Left ventricle myocardium superior (tissue), 1 donor: ENCODE measurements around the gene SMARCB1. TPM values are rescaled to one million over a fixed set of nuclear protein-coding genes. Genes with fewer than 3 reads are reported as not detected.
A peak's percentile ranks its signal among the peaks of the same experiment; 100 is the strongest.

Experiments
- ATAC-seq: fragments of 200-7000 bp; cut with Tn5 transposase; one replicate; pipeline ENCODE4 v1.9.1; 2020; ENCODE audit warnings: mild to moderate bottlenecking, moderate library complexity
- DNase-seq: peaks from one replicate; pipeline ENCODE4 v3.0.0-alpha.2; 2020
- intact Hi-C: fragments of 100-400 bp; cut with micrococcal nuclease; formaldehyde crosslinking; loops from one replicate; pipeline ENCODE4 v1.11.0; 2022
- long read RNA-seq: library from polyadenylated mRNA; unstranded; transcript quantifications from one replicate; pipeline ENCODE4 v2.0.0, GENCODE V29; 2021
- total RNA-seq: library from RNA; stranded (reverse); fragmentation: NEBNext Ultra II Directional; extraction: Animal tissue kit (Norgen Biotek cat#: 25700); gene quantifications from one replicate; pipeline ENCODE4 v1.2.1, GENCODE V29; 2021
- donor health status: DM: no; HTN: yes; CAD: no; lungs with severe emphysema.

The SMARCB1 gene
- total RNA-seq, result 48.5 TPM
- long read RNA-seq, full-length matches to known transcripts, result 174 of 188 reads
- long read RNA-seq, partial matches to known transcripts, result 2 of 188 reads
- long read RNA-seq, other reads (novel, unspliced or antisense), result 12 of 188 reads

DNA sequence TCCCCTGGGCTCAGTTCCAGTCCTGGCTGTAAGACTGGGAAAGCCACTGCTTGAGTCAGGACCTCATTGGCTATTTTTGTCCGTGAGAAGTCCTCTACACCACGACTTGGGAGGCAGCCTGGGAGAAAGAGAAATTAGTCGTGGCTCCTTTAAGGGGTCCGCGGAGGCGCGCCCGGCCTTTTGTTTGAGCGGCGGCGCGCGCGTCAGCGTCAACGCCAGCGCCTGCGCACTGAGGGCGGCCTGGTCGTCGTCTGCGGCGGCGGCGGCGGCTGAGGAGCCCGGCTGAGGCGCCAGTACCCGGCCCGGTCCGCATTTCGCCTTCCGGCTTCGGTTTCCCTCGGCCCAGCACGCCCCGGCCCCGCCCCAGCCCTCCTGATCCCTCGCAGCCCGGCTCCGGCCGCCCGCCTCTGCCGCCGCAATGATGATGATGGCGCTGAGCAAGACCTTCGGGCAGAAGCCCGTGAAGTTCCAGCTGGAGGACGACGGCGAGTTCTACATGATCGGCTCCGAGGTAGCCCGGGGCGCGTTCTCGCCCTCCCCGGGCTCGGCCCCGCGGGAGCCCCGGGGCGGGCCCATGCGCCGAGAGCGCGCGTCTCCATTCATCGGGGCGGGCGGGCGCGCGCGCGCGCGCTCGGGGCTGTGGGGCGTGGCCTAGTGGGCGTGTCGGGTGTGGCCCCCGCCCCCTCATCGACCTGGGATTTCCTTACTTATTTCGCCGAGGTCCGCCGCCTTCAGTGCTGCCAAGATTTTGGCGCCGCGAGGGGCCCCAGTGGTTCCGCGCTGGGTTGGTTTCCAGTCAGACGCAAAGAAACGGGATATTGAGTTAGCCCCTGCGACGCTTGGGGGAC lies at the start of gene SMARCB1:
SMARCB1 (plus strand) TSS at position 215 of the 848 bp plus-strand sequence; CDS start at position 419, 204 bp downstream.
- peak; percentile 97 for DNase-seq
- intact Hi-C loops, result no loop called here
- ATAC-seq, result peak; percentile 94

DNA sequence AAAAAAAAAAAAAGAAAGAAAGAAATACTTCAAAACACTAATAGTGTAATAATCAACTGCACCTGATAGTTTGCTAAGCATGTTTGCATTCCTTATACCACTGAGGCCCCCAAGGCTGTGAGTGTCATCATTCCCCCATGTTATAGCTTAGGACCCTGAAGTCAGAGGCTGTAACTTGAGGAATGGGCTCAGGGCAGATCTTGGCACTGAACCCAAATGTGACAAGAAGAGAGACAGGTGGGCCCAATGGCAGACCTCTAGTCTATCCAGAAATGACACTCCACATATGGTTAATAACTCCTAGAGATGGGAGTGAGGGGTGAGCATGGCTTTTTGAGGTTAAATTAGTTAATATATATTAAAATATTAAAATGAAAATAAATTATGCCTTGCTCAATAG lies 49.1 kb upstream of the SMARCB1 start:
- ATAC-seq, result no peak
- DNase-seq, result no peak
- intact Hi-C loops, result no loop called here

GRCh38 chr22:23742505-23743264 lies 44.1 kb upstream of the SMARCB1 start:
- peak; percentile 93 for ATAC-seq
- intact Hi-C loops, result no loop called here
- peak; percentile 68 for DNase-seq

- DNase-seq, result peak; percentile 71
- intact Hi-C loops, result no loop called here
Measured at GRCh38 chr22:23743303-23743705, 43.5 kb upstream of the SMARCB1 start.

DNA sequence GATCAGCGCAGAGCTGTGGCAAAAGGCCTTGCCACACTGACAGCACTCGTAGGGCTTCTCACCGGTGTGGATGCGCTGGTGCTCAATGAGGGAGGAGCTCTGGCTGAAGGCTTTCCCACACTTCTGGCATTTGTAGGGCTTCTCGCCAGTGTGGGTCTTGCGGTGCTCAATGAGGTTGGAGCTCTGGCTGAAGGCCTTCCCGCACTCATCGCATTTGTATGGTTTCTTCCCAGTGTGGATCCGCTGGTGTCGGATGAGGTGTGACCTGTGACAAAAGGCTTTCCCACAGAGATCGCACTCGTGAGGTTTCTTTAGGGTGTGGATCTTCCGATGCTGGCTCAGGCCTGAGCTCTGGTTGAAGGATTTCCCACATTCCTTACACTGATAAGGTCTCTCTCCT lies 42.8 kb upstream of the SMARCB1 start:
- ATAC-seq, result no peak
- DNase-seq, result no peak
- intact Hi-C loops, result no loop called here

More at GRCh38 chr22:23743303-23743705, 43.5 kb upstream of the SMARCB1 start:
- ATAC-seq, result peak; percentile 50

DNA sequence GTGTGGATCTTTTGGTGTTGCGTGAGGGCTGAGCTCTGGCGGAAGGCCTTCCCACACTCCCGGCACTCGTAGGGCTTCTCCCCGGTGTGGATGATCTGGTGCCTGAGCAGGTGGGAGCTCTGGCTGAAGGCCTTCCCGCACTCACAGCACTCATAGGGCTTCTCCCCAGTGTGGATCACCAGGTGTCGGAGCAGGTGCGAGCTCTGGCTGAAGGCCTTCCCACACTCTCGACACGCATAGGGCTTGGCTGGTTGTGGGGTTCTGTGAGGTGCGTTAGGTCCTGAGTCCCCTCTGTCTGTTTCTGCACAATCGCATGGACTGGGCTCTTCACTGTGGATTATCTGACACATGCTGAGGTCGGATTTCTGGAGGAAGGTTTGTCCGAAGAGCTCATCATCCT lies 42.3 kb upstream of the SMARCB1 start:
- ATAC-seq (no peak), DNase-seq (no peak)
- intact Hi-C loops, result no loop called here

DNA sequence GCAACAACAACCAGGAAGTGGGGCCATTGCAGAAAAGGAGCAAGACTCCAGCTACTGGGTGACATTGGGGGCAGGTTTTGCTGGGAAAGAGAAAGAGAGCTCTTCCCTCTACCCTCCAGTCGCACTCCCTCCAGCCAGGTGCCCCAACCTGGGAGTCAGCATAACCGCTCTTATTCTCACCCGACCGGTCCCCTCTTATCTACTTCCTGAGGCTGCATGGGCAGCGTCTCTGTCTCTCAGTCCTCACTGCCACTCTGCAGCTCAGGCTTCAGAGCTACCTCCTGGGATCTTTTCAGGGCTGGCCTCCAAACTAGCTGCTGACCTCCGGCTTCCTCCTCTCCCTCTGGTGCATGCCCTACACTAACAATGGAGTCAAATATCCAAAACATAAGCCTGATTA lies 41.0 kb upstream of the SMARCB1 start:
- no peak for ATAC-seq
- DNase-seq, result no peak
- intact Hi-C loops, result no loop called here

DNA sequence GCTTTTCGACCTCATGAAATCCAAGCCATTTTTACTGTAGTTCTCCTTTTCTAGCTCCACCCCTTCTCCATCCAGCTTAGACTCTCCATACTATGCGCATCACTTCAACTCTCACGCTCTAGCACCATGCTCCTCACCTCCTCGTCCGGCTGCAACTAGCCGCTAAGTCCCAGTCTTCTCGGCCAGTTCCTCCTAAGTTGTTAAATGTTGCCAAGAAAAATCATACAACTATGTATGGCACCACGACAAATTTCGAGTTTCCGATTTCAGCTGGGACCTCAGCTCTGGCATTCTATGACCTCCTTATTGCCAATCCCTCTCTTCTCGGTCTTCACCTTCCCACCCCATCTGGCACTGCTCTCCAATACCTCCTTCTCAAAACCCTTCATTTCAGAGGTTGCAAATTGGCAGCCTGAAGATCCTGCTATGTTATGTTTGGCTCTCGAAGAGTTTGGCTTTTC lies 36.9 kb upstream of the SMARCB1 start:
- ATAC-seq, result peak; percentile 7
- DNase-seq, result no peak
- intact Hi-C loops, result no loop called here

- no peak for DNase-seq
- no peak for ATAC-seq
- intact Hi-C loops, result no loop called here
Measured at GRCh38 chr22:23750367-23750713, 36.4 kb upstream of the SMARCB1 start.

DNA sequence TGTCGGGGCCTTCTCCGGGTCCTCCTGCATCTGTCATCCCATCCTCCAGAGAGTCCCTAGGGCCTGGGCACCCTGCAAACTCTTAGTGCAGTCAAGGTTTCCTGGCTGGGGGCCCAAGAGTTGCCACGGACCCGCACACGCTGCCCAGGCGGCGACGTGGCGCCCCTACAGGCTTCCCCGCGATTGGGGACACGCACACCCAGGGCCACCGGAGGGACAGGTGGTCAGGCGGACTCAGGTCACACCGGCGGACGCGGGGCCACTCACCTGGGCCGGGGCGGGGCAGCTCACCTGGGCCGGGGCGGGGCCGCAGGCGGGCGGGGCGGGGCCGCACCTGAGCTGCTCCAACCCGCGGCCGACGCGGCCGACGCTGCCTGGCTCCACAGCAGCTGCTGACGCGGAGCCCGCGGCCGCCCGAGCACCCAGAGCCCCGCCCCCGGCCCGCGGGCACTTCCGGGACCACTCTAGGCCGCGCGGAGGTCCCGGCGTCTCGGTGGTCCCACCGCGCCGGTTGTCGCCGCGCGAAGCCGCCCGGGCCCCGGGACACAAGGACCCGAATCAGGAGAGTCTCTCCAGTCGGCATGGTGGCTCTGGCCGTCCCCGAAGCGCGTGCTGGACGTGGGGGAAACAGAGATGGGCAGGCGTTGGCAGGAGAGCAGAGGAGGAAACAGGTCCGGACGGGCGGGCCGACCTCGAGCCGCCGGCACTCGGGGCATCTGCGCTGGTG lies 35.9 kb upstream of the SMARCB1 start, which contains the start of gene ZNF70:
ZNF70 (minus strand) TSS at position 399 of the 727 bp plus-strand sequence. CDS start 5,972 bp downstream, outside the sequence.
- intact Hi-C loops, result no loop called here
- DNase-seq (peak; percentile 94), ATAC-seq (peak; percentile 94)

- no peak for DNase-seq
- ATAC-seq, result peak; percentile 46
- intact Hi-C loops, result no loop called here
Measured at GRCh38 chr22:23751441-23751996, 35.2 kb upstream of the SMARCB1 start.

GRCh38 chr22:23752090-23752691 lies 34.6 kb upstream of the SMARCB1 start:
- ATAC-seq (no peak), DNase-seq (no peak)
- intact Hi-C loops, result no loop called here

DNA sequence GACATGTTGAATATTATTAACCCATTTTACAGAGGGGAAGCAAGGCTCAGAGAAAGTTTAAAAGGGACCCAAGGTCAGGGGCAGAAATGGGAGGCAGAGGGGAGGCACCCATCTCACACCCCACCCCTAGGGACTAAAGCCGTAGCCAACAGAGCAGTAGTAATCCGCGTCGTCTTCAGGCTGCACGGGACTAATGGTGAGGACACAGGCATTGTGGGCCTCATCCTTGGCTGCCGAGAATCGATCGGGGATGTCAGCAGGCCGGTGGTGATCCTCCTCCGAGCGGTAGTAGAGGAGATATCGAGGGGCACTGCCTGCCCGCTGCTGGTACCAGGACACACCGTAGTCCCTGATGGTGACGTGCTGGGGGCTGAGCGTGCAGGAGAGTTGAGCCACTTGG lies 34.0 kb upstream of the SMARCB1 start:
- ATAC-seq, result no peak
- DNase-seq, result no peak
- intact Hi-C loops, result no loop called here

GRCh38 chr22:23753385-23753784 lies 33.4 kb upstream of the SMARCB1 start:
- no peak for DNase-seq

DNA sequence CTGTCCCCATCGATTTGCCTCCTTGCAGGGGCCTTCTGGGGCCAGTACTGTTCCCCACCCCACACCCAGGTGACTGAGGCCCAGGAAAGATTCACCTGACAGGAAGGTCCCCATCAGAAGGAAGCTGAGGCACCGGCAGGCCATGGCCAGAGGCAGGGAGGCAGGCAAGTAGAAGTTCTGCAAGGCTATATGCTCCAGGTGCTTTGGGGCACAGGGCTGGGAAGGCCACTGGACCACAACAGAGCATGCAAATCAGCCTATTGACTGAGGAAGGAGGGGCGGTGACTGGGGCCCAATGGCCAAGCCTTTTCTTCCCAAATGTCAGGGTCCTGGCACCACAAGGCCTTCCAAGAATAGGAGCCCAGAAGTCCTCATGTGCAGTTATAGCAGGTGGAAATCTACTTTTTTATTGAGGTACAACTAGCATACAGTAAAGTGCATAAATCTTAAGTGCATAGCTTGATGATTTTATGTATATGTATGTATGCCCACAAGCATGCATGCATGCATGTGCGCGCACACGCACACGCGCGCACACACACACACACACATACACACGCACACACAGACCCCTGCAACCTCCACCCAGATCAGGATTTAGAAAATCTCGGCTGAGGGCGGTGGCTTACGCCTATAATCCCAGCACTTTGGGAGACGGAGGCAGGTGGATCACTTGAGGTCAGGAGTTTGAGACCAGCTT lies 32.4 kb upstream of the SMARCB1 start, which contains the start of gene VPREB3:
VPREB3 (minus strand) TSS at position 206 of the 700 bp plus-strand sequence; CDS start at position 144, 62 bp downstream.
- ATAC-seq, result no peak
- intact Hi-C loops, result no loop called here
- DNase-seq, result no peak

More at GRCh38 chr22:23753385-23753784, 33.4 kb upstream of the SMARCB1 start:
- ATAC-seq, result no peak
- intact Hi-C loops, result no loop called here

DNA sequence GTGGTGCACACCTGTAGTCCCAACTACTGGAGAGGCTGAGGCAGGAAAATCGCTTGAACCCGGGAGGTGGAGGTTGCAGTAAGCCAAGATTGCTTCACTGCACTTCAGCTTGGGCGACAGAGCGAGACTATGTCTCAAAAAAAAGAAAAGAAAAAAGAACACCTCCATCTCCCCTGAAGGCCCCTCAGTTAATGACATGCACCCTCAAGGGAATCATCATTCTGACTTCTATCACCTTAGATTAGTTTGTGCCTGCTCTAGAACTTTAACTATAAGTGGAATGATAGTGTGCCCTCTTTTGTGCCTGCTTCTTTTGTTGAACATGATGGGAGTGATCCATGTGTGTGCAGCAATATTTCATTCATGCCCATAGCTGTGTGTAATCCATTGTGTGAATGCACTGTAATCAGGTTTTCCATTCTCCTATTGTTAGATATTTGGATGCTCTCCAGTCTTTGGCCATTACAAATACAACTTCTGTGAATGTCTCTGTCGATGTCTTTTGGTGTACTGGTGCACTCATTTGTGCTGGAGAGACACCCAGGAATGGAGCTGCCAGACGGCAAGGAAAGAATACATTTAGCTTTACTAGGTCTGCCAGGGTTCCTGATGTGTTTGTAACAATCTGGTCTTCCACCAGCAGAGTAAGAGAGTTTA lies 31.7 kb upstream of the SMARCB1 start:
- intact Hi-C loops, result no loop called here
- ATAC-seq (no peak), DNase-seq (no peak)

GRCh38 chr22:23755711-23756110 lies 31.1 kb upstream of the SMARCB1 start:
- DNase-seq (no peak), ATAC-seq (no peak)
- intact Hi-C loops, result no loop called here
